H7 (cell line): ENCODE measurements around the gene GLI3. TPM values are rescaled to one million over a fixed set of nuclear protein-coding genes. Genes with fewer than 3 reads are reported as not detected.

Source experiments
- DNase-seq: peaks from one replicate; pipeline ENCODE4 v3.0.0; 2012
- H3K27me3 ChIP-seq: 2 replicates; pipeline ENCODE4 v1.6.0; 2011; ENCODE audit warnings: mild to moderate bottlenecking, low read length; ENCODE audit not compliant: control insufficient read depth, insufficient read depth
- H3K36me3 ChIP-seq: replicated peaks from 2 replicates; pipeline ENCODE4 v1.5.1; 2011; ENCODE audit warnings: low read length; ENCODE audit not compliant: control insufficient read depth, insufficient read depth
- H3K4me3 ChIP-seq: 2 replicates; pipeline ENCODE4 v1.5.1; 2011; ENCODE audit warnings: low read depth, mild to moderate bottlenecking, control low read depth, low read length, moderate library complexity; ENCODE audit not compliant: insufficient read depth
- total RNA-seq: library from RNA; depleted of rRNA; stranded (reverse); fragments of >200 nt; shearing (Covaris generic); gene quantifications from 2 replicates; pipeline ENCODE4 v1.2.3, GENCODE V29; 2014

GLI3 gene
- total RNA-seq, 1 experiment from 2014 or later, result 6.7 TPM

GRCh38 chr7:42162560-42163325 is 74.3 kb downstream of the GLI3 start:
- H3K27me3 ChIP-seq, result no peaks in the 10 kb centered on the region
- no peak for DNase-seq
- no peak overlapping the region for H3K4me3 ChIP-seq
- H3K36me3 ChIP-seq, result no peaks in the 10 kb centered on the region

GRCh38 chr7:42161719-42162118 is 75.3 kb downstream of the GLI3 start:
- DNase-seq, result no peak
- no peaks in the 10 kb centered on the region for H3K36me3 ChIP-seq

GRCh38 chr7:42161110-42161509 is 75.9 kb downstream of the GLI3 start:
- no peak overlapping the region for H3K4me3 ChIP-seq
- no peaks in the 10 kb centered on the region for H3K27me3 ChIP-seq
- DNase-seq, result no peak
- H3K36me3 ChIP-seq, result no peaks in the 10 kb centered on the region

More at GRCh38 chr7:42161719-42162118, 75.3 kb downstream of the GLI3 start:
- H3K4me3 ChIP-seq, result no peak overlapping the region
- no peaks in the 10 kb centered on the region for H3K27me3 ChIP-seq

- Histone ChIP-seq H3K36me3 (no peaks in the 10 kb centered on the region), H3K4me3 (no peak overlapping the region), H3K27me3 (no peaks in the 10 kb centered on the region)
- no peak for DNase-seq
Observed at GRCh38 chr7:42159130-42159529, 77.9 kb downstream of the GLI3 start.

GRCh38 chr7:42156967-42157721 is 79.9 kb downstream of the GLI3 start:
- Histone ChIP-seq H3K36me3 (no peaks in the 10 kb centered on the region), H3K27me3 (no peaks in the 10 kb centered on the region), H3K4me3 (no peak overlapping the region)
- DNase-seq, result no peak

GRCh38 chr7:42156291-42156865 is 80.6 kb downstream of the GLI3 start:
- no peaks in the 10 kb centered on the region for H3K27me3 ChIP-seq

GRCh38 chr7:42155584-42156290 is 81.3 kb downstream of the GLI3 start:
- no peaks in the 10 kb centered on the region for H3K36me3 ChIP-seq
- no peak for DNase-seq

More at GRCh38 chr7:42156291-42156865, 80.6 kb downstream of the GLI3 start:
- H3K36me3 ChIP-seq, result no peaks in the 10 kb centered on the region
- H3K4me3 ChIP-seq, result no peak overlapping the region
- no peak for DNase-seq

GRCh38 chr7:42154173-42154572 is 82.8 kb downstream of the GLI3 start:
- Histone ChIP-seq H3K27me3 (no peaks in the 10 kb centered on the region), H3K4me3 (no peak overlapping the region), H3K36me3 (no peaks in the 10 kb centered on the region)
- no peak for DNase-seq

More at GRCh38 chr7:42155584-42156290, 81.3 kb downstream of the GLI3 start:
- no peak overlapping the region for H3K4me3 ChIP-seq
- no peaks in the 10 kb centered on the region for H3K27me3 ChIP-seq

GRCh38 chr7:42152329-42153205 is 84.4 kb downstream of the GLI3 start:
- DNase-seq, result no peak
- Histone ChIP-seq H3K4me3 (no peak overlapping the region), H3K36me3 (no peaks in the 10 kb centered on the region)

GRCh38 chr7:42151309-42151708 is 85.7 kb downstream of the GLI3 start:
- Histone ChIP-seq H3K27me3 (no peaks in the 10 kb centered on the region), H3K4me3 (no peak overlapping the region), H3K36me3 (no peaks in the 10 kb centered on the region)
- no peak for DNase-seq

More at GRCh38 chr7:42152329-42153205, 84.4 kb downstream of the GLI3 start:
- H3K27me3 ChIP-seq, result no peaks in the 10 kb centered on the region

- Histone ChIP-seq H3K36me3 (no peaks in the 10 kb centered on the region), H3K4me3 (no peak overlapping the region), H3K27me3 (no peaks in the 10 kb centered on the region)
- no peak for DNase-seq
Observed at GRCh38 chr7:42145539-42145938, 91.5 kb downstream of the GLI3 start.

GRCh38 chr7:42144604-42145003 is 92.4 kb downstream of the GLI3 start:
- H3K27me3 ChIP-seq, result no peaks in the 10 kb centered on the region
- no peak overlapping the region for H3K4me3 ChIP-seq
- no peaks in the 10 kb centered on the region for H3K36me3 ChIP-seq
- DNase-seq, result no peak

- DNase-seq, result no peak
- no peaks in the 10 kb centered on the region for H3K36me3 ChIP-seq
- no peaks in the 10 kb centered on the region for H3K27me3 ChIP-seq
- H3K4me3 ChIP-seq, result no peak overlapping the region
Observed at GRCh38 chr7:42143711-42144600, 93.1 kb downstream of the GLI3 start.
